HG02981 (cell line): Measurements from ENCODE around the gene ZNF366.

ENCODE experiments used
- ATAC-seq: cut with Tn5 transposase; IDR thresholded peaks from one replicate; pipeline ENCODE4 v1.9.1; 2021; ENCODE audit warnings: mild to moderate bottlenecking, moderate library complexity; ENCODE audit not compliant: unreplicated experiment

Gene ZNF366

DNA sequence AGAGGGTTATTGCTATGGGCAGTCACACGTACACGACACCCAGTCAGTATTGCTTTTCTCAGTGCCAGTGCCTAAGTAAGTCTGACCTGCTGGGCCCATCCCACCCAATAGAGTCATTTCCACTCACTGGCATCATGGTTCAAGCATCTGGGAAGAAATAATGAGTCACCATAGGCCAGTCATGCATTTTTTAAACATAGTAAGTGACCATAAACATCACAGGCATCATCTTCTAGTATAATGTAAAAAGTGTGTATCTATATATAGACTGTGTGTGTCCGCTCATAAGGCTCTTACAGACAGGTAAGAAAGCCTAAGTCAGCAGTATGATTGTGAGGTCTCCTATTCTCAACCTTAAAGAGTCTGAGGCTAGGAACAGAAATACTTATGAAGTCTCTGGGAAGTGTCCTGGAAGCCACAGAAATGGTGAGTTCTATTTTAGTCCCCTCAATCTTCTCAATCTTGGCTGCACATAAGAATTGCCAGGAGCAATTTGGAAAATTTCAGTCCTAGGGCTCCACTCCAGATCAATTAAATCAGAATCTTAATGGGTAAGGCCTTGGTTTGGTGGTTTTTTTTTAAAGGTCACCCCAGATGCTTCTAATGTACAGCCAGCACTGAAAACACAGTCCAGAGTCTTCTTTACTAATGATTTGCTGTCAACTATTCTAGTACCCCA, 65.2 kb downstream of the ZNF366 start:
- no peak for ATAC-seq

DNA sequence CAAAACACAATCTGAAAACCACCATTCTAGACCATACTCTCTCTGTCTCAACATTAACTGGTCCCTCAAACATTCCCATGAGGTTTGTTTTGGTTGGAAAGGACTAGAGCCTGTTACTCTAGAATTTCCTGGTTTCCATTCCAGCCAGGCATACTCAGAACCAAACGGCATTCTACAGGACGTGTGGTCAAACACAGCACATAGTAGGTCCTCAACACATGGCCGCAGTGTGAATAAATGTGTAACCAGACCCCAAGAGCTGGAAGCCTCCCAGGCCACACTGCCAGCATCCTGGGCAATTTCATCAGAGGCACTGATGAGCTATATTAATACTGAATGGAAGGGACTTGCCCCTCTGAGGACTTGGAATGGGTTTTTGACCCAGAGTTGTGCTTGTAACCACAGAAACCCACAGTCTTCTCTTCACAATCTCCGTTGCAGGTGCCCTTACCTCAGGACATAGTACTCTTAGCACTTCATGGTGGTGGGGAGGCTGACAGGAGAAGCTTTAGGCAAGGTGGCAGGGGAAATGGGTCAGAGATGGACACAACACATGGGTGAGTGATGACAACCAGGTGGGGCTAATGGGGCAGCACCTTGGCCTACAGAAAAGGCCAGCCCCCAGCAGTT, 66.0 kb downstream of the ZNF366 start:
- no peak for ATAC-seq

DNA sequence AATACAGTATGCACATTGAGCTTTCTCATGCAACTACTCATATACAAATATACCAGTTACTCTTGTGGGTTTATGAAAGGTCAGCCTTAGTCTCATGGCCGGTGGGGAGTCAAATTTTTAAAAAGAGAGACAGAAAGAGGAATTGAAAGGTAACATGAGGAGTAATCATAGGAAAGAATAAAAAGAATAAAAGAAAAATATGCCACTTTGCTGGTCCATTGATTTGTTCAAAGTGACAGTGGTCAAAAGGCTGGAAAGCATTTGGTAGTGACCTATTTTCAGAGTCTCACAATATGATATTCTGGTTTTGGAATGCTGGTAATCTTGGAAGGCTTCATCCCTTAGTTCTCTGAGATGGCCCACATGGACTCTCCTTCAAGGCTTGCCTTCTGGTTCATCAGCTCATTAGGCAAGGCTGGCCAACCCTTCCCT, 67.0 kb downstream of the ZNF366 start:
- peak; percentile 59 for ATAC-seq

DNA sequence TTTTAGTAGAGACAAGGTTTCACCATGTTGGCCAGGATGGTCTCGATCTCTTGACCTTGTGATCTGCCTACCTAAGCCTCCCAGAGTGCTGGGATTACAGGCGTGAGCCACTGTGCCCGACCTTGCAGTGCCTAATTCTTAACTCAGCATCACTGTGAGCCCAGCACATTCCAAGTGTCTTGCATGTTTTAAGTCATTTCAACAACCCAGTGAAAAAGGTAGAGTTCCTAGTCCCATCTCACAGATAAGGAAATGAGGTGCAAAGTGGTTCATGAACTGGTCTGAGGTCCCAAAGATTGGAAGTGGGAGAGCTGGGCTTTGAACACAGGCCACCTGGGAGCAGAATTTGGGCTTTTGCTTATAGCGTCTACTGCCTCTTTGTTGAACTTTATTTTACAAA, 68.0 kb downstream of the ZNF366 start:
- no peak for ATAC-seq

DNA sequence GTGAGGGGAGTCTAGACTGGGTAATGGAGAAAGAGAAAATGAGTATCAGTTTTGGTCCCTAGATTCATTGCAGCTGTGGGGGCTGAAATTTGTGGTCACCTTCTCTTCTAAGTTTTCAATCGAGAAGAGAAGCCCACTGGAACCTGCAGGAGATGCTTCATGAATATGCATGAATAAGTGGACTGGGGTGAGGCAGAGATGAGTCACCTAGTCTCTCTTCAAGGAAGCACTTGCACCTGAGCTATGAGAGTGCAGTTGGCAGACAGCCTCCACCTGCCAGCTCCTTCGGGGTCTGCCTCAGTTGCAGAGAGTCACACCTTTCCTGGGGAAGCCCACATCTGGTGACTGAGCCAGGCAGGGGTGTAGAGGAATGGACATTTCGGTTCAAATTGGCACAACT, 69.1 kb downstream of the ZNF366 start:
- ATAC-seq, result no peak

DNA sequence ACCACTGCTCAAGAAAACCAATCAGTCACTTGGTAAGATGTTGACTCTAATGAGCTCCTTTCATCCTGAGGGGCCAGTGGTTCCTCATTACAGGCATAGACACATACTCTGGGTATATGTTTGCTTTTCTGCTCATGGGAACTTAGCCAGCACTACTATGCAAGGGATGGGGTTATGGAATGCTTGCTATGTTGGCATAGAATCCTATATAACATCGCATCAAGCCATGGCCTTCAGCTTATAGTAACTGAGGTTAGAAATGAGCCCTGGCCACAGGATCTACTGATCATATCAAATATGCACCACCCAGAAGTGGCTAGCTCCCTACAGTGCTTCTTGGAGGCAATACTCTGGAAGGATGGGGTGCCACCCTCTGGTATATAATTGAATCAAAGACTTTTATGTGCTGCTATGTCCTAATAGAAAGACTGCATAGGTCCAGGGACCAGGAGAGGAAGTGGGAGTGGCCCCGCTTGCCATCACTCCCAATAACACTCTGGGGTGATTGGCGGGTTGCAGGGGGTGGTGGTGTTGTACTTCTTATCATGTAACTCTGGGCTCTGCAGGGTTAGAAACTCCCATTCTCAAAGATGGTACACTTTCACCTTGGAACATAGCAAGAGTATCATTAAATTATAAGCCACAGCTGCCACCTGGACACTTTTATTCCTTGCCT, 70.3 kb downstream of the ZNF366 start:
- no peak for ATAC-seq

DNA sequence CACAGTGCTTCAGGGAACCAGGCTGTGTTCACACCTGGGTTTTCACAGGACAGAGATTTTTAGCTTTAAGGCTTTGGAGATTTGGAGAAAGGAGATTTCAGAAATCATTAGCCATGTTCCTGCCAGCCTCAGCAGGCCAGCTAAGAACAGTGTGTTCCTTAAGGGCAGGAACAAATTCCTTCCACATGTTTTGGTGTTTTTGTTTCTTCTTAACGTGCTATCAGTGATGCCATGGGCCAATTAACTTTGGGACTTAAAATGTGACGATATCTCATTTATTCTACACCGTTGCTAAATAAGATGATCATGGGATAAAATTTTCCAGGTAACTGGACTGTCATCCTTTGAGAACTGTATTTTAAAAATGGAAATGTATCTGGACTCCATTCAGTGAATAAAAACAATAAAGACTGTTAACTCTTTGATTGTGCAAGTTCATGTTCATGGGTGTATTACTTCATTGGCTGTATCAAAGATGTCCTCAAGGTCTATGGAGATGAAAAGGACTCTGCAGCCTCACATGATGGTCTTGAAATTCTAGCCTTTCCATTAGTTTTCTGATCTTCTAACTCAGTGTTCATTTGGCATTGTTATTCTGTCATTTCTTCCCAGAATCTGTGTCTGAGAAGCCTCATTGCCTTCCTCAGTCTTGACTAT, 72.3 kb downstream of the ZNF366 start:
- ATAC-seq, result no peak

DNA sequence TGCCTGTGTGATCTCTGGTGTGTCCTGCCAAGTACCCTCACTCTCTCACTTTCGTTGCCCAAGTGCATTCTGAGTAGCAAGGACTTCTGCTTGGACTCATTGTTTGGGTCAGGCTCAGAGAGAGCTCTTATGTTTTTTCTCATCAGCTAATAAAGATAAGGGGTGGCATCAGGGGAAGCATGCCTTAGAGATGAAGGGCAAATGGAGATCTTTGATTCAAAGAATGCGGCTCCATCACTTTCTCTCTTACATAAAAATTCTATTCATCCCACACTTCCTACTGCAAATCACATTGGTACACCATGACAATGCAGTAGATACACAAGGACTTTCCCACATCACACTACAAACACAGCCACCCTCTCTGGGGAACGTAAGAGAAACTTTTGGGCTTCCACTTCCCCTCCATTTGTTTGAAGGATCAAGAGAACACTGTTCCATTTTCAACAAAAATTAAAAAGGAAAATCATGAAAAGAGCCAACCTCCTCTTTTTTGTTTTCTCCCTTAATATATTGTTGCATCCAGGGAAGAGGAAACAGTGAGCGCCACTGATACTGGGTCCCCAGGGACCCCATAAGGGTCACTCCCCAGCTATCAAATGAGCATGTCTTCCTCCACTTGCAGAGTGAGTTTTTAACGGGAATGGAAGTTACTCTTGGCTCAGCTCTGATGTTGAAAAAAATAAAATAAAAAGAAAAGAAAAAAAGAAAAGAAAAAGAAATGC, 73.0 kb downstream of the ZNF366 start:
- no peak for ATAC-seq

DNA sequence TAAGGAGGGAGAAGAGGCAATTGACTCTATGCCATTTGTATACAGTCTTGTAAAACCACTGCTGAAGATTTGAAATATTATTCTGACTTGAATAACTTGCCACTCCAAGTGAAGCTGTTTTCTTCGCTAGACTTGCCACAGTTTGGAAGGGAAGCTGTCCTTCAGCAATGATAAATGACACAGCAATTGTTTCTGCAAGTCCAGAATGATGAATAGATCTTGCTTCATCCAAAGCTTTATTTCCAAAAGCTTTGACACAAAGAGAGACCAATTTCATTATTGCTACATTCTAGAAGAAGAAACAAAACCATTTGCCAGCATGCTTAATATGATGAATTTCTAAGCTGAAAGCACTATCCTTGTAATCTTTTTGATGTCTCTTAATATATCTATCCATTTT, 73.7 kb downstream of the ZNF366 start:
- no peak for ATAC-seq

DNA sequence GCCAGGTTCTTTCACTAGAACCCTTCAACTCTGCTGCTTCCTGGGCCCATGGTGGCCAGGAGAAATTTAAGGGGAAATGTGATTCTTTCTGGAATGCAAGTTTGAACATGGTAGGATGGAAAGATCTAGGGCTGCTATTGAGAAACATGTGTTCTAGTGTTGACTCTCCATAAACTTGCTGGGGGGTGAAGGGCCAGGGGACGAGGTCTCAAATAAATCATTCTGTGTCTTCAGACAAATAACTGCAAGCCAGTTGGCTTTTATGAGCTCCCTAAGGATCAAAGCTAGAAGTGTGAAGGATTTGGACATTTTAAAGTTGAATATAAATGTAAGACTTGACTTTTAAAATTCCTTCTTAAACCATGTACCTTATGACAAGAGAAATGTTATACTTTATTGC, 78.5 kb downstream of the ZNF366 start:
- ATAC-seq, result no peak

DNA sequence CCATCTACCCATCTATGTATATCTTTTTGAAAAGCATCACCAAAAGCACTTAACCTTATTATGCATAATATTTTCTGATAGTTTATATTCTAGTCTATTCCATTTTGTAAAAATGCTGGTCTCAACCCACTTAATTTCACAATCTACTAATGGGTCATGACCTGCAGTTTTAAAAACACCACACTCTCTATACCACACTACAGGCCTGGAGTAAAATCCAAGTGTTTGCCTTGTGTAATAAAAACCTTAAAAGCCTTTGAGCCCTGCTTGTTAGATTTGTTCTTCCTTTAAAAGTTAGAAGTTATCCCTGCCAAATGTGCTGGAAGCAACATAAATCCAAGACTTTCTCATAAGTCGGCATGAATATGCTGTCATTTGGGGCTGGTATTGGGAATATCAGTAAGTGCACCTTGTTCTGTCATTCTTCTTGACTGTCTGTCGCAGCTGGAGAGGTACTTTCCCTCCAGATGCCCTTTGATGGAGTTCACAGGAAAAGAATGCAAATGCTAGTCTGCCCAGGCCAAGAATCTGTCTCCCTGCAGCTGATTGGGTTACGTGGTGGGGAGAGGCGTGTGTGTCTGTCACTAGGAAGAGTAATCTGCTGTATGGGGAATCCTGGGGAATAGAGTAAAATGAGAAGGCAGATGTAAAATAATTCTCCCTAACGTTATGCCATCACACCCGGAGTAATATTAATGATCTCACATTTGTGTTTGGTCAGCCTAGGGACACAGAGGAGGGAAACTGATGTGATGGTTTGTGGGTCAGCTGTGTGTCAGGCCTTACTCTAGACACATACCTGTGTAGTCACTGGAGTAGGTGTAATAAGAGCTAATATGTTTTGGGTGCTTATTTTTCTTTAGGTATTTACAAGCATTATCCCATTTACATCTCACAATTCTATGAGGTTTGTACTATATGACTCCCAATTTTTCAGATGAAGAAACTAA, 79.4 kb downstream of the ZNF366 start:
- no peak for ATAC-seq

DNA sequence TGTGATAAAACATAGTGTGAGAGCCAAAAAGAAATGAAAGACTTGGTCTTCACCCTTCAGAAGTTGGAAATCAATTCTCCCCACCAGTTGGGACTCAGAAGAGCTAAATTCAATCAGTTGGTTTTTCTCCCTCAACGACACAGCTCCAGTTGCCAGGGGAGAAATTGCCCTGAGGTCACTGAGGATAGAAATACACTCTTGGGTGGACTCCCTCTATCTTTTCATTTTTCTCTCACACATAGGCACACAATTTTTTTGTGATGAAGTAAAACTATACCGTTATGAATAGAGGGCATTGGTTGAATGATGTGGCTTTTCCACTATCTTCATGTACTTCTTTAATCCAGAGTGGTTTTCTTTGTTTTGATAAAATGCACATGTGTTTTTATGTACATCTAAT, 80.2 kb downstream of the ZNF366 start:
- no peak for ATAC-seq

DNA sequence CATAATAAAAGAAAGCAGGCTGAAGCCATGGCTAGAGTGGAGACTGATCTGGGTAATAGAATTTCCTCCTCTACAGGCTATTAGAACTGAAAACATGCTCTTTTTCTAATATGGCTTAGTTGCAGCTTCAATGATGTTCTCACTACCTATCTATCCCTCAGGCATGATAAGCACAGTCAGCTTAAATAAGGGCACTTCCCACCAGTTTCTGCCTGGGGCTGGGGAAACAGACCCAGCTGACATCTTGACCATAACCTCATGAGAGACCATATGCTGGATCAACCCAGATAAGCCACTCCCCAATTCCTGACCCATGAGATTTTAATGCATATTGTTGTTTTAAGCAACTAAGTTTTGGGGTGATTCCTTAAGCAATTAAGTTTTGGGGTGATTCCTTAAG, 81.2 kb downstream of the ZNF366 start:
- ATAC-seq, result no peak

DNA sequence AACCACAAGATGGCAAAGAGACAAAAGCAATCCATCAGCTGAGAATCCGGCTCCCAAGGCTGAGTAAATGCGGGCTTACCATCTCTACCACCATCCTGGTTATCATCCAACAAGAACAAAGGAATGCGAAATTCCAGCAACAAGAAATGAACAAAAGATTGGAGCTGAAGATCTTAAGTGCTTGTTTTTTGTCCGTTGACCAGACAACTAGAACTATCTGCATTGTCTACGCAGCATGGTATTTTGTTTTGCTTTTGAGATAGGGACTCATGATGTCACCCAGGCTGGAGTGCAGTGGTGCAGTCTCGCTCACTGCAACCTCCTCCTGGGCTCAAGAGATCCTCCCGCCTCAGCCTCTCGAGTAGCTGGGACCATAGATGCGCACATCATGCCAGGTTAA, 88.9 kb downstream of the ZNF366 start:
- ATAC-seq, result no peak

DNA sequence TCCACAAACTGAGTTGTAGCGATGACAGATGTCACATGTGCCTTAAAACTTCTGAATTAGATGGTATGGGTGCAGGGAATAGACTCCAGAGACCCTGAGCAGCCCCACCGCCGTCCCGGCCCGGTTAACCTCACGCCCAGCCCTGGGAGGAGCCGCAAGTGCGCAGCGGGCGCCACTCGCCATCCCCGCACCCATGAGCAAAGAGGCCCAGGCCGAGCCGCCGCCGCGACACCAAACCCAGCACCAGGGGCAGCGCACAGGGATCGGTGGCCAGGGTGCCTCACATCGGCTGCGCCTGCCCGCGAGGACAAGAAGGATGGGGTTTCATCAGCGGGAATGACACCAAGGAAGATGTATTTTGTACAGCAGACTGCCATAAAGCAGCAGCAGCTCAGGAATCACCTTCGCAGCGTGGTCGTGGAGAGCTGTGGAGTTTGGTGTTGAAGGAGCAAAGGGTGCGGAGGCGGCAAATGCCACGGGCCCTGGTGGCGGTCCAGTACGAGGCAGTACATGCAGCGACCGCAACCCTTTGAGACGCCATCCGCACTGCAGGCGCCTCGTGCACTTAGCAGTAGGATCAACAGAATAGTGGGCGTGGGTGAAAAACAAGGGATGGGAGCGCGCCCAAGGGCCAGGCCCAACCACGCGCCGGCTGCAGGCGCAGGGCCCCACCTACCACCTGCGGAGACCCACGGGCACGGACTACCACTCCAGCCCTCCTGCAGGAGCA, 89.7 kb downstream of the ZNF366 start:
- ATAC-seq, result no peak

DNA sequence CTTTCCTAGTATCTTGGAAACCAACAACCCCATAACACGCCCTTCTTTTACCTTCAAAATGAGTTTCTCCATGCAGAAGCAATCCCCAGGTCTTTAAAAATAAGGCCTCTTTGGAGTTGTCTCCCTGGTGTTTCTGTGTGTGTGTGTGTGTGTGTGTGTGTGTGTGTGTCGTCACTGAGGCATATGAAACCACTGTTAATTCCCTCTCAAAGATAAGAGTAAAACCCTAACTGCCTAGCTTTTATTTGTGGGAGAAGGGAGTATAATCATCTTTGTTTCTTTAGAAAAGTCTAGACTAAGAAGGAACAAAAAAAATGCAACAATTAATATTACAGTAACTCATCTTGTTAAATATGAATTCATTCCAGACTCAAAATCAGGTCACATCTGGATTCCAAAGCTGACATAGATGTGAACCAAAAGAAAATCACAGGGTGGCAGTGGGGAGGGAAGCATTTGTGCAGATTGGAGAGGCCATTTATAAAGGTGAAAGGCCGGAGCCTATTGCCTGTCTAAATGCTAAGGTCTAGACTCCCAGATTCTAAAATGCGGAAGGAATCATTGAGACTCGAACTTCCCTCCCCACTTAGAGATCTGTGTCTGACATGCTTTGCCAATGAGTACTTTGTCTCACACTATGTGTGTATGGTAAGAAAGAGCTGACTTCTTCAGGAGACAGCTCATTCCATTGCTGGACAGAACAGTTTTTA, 91.4 kb downstream of the ZNF366 start:
- ATAC-seq, result no peak

DNA sequence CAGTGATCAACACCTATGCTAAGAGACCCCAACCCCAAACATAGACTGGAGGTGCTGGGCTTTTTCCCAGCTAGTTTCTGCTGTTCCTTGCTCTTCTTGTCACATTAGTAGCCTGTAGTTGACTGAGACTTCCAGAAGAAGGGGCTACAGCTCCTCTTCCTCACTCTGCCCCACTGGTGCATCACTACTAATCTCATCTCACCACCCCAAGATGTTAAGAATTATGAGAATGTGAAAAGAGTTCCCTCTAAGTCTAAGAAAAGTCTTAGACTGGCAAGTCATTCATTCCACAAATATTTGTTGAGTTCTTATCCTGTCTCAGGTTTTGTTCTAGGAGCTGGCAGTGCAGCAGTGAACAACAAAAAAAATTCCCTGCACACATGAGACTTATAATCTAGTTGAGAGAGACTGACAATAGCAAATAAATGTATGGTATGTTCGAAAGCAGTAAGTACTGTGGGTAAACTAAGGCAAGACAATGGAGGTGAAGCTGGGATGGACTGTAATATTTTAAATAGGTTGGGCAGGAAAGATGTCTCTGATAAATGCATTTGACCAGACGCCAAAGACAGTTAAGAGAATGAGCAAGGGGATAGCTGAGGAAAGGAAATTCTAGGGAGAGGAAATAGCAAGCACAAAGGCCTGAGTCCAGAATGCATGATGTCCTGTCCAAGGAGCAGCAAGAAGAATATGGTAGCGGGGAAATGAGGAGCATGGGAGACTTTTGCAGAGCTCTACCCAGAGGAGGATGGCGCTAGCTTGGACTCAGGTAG, 94.7 kb downstream of the ZNF366 start:
- no peak for ATAC-seq

DNA sequence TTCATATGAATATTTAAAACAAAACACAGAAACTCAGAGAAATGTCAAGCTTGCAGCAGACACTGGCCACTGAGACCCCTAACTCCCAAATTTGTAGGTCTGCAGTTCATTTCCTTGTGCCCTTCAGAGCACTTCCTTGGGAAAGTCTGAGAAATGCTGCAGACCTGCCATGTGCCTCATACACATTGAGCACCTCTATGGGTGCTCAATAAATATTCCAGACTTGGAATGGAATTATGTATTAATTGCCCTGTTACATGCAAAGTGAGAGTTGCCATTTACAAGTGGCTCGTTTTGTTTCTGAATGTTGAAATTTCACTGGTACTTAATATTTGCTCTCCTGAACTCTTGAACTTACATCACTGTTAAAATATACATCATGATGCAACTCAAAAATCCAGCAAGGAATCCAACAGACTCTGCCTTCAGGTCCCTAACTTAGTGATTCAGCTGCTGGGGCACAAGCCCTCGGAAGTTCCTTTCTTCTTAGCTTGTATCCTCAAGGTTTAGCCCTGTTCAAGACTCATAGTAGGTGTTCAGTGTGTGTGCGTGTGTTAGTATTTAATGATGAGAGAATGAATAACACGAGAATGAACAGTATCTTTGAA, 96.4 kb downstream of the ZNF366 start:
- ATAC-seq, result no peak
